GM23338 (cell line): ENCODE data around the gene BLM. TPM values are rescaled to one million over a fixed set of nuclear protein-coding genes. Genes with fewer than 3 reads are reported as not detected.
A peak's percentile ranks its signal among the peaks of the same experiment; 100 is the strongest.

Experiments used
- ATAC-seq: fragments of 200-7000 bp; cut with Tn5 transposase; 3 replicates; pipeline ENCODE4 v1.9.1; 2020
- DNase-seq: peaks from one replicate; pipeline ENCODE4 v3.0.0-alpha.2; 2015; ENCODE audit warnings: low spot score
- H2AFZ ChIP-seq: fragments of 200-600 bp; sonication (generic); 2 replicates; pipeline ENCODE4 v1.8.0; 2016; ENCODE audit warnings: antibody characterized with exemption, mild to moderate bottlenecking, moderate library complexity
- H3F3A ChIP-seq: fragments of 200-600 bp; sonication (generic); replicated peaks from 2 replicates; pipeline ENCODE4 v1.8.0; 2017; ENCODE audit warnings: antibody characterized with exemption, mixed run types, low read depth
- H3K27ac ChIP-seq: fragments of 200-600 bp; sonication (generic); 2 replicates; pipeline ENCODE4 v1.6.1; 2016; ENCODE audit warnings: low read depth
- H3K27me3 ChIP-seq: fragments of 200-600 bp; sonication (generic); 2 replicates; pipeline ENCODE4 v1.8.0; 2016; ENCODE audit warnings: mild to moderate bottlenecking, mixed run types, moderate library complexity; ENCODE audit not compliant: insufficient read depth
- H3K36me3 ChIP-seq: fragments of 200-600 bp; sonication (generic); 2 replicates; pipeline ENCODE4 v1.8.0; 2016; ENCODE audit warnings: mild to moderate bottlenecking; ENCODE audit not compliant: insufficient read depth
- H3K4me1 ChIP-seq: fragments of 200-600 bp; sonication (generic); 2 replicates; pipeline ENCODE4 v1.8.0; 2016; ENCODE audit warnings: mild to moderate bottlenecking, moderate library complexity; ENCODE audit not compliant: insufficient read depth
- H3K4me2 ChIP-seq: fragments of 200-600 bp; sonication (generic); 2 replicates; pipeline ENCODE4 v1.7.1; 2017; ENCODE audit warnings: mixed run types
- H3K4me3 ChIP-seq: fragments of 200-600 bp; sonication (generic); 2 replicates; pipeline ENCODE4 v1.6.1; 2016; ENCODE audit warnings: mixed run types
- H3K79me2 ChIP-seq: fragments of 200-600 bp; sonication (generic); replicated peaks from 2 replicates; pipeline ENCODE4 v1.8.0; 2017; ENCODE audit warnings: mild to moderate bottlenecking; ENCODE audit not compliant: insufficient read depth
- H3K9me2 ChIP-seq: fragments of 200-600 bp; sonication (generic); 2 replicates; pipeline ENCODE4 v1.8.0; 2017; ENCODE audit not compliant: insufficient read depth
- H4K20me1 ChIP-seq: fragments of 200-600 bp; sonication (generic); replicated peaks from 2 replicates; pipeline ENCODE4 v1.8.0; 2017; ENCODE audit warnings: mild to moderate bottlenecking; ENCODE audit not compliant: insufficient read depth
- H3K27ac Mint-ChIP-seq: 2 replicates; pipeline ENCODE4 v1.8.0; 2020; ENCODE audit warnings: inconsistent platforms, mild to moderate bottlenecking, moderate library complexity, mixed read lengths
- H3K27me3 Mint-ChIP-seq: 3 replicates; pipeline ENCODE4 v1.8.0; 2022; ENCODE audit warnings: low read depth, mild to moderate bottlenecking, moderate library complexity, mixed read lengths, inconsistent platforms; ENCODE audit not compliant: insufficient read depth, poor library complexity
- H3K36me3 Mint-ChIP-seq: 3 replicates; pipeline ENCODE4 v1.8.0; 2021; ENCODE audit warnings: low read depth, mild to moderate bottlenecking, inconsistent platforms, moderate library complexity, mixed read lengths
- H3K4me1 Mint-ChIP-seq: 3 replicates; pipeline ENCODE4 v1.8.0; 2020; ENCODE audit warnings: mild to moderate bottlenecking, inconsistent platforms, mixed read lengths
- H3K4me3 Mint-ChIP-seq: 3 replicates; pipeline ENCODE4 v1.8.0; 2021; ENCODE audit warnings: moderate library complexity, mild to moderate bottlenecking, inconsistent platforms, mixed read lengths
- H3K9me3 Mint-ChIP-seq: 3 replicates; pipeline ENCODE4 v1.8.0; 2020; ENCODE audit warnings: moderate library complexity, mild to moderate bottlenecking, inconsistent platforms, mixed read lengths
- CREB1 ChIP-seq: fragments of 250-450 bp; sonication (Bioruptor Pico); IDR thresholded peaks from 2 replicates; pipeline ENCODE4 v1.5.0; 2020; ENCODE audit warnings: low read depth, mild to moderate bottlenecking, moderate library complexity
- EZH2 ChIP-seq: fragments of 200-600 bp; sonication (generic); IDR thresholded peaks from one replicate; pipeline ENCODE4 v1.8.0; 2017; ENCODE audit warnings: antibody characterized with exemption, mild to moderate bottlenecking, low read depth; ENCODE audit not compliant: unreplicated experiment
- NANOG ChIP-seq: IDR thresholded peaks from 2 replicates; pipeline ENCODE4 v1.6.1; 2016; ENCODE audit warnings: antibody characterized with exemption, borderline replicate concordance
- POLR2AphosphoS5 ChIP-seq: IDR thresholded peaks from 2 replicates; pipeline ENCODE4 v1.6.1; 2016; ENCODE audit warnings: antibody characterized with exemption, low read depth
- STAT1 ChIP-seq: IDR thresholded peaks from one replicate; pipeline ENCODE4 v1.6.1; 2016; ENCODE audit warnings: antibody characterized with exemption; ENCODE audit not compliant: unreplicated experiment
- ZNF114 ChIP-seq: fragments of 250-450 bp; sonication (Bioruptor Pico); IDR thresholded peaks from 2 replicates; pipeline ENCODE4 v1.5.0; 2020; ENCODE audit warnings: mild to moderate bottlenecking, moderate library complexity
- ZNF331 ChIP-seq: fragments of 250-450 bp; sonication (Bioruptor Pico); IDR thresholded peaks from 2 replicates; pipeline ENCODE4 v1.5.0; 2020; ENCODE audit warnings: low read depth, mild to moderate bottlenecking, moderate library complexity
- polyA plus RNA-seq: library from polyadenylated mRNA; unstranded; fragments of >200 nt; fragmentation: Nextera tagmentation; extraction: Ambion mirVana; gene quantifications from 2 replicates; pipeline ENCODE4 v1.2.1, GENCODE V29; 2016
- total RNA-seq: library from RNA; depleted of rRNA; stranded (reverse); fragments of >200 nt; shearing (Covaris generic); gene quantifications from 2 replicates; pipeline ENCODE4 v1.2.3, GENCODE V29; 2014
- TF ChIP-seq, protein P1 (sequence below): IDR thresholded peaks from 2 replicates; pipeline ENCODE4 v1.6.1; 2016; ENCODE audit warnings: antibody characterized with exemption
- TF ChIP-seq, protein P2 (sequence below): fragments of 250-450 bp; sonication (Bioruptor Pico); IDR thresholded peaks from 2 replicates; pipeline ENCODE4 v1.5.0; 2020; ENCODE audit warnings: mild to moderate bottlenecking, moderate library complexity
- TF ChIP-seq, protein P3 (sequence below), 2 experiments: fragments of 200-600 bp in 1 of 2; sonication (generic) in 1 of 2; conservative IDR thresholded peaks; 2 replicates each; pipeline versions ENCODE4 v1.5.1 to v1.6.1; 2016 to 2017; ENCODE audit warnings: antibody characterized with exemption in 2 of 2, low read depth in 2 of 2, mild to moderate bottlenecking in 2 of 2, moderate library complexity in 1 of 2

BLM gene
- total and polyA plus RNA-seq, 2 experiments from 2014 or later: 43.1 to 43.3 TPM

DNA sequence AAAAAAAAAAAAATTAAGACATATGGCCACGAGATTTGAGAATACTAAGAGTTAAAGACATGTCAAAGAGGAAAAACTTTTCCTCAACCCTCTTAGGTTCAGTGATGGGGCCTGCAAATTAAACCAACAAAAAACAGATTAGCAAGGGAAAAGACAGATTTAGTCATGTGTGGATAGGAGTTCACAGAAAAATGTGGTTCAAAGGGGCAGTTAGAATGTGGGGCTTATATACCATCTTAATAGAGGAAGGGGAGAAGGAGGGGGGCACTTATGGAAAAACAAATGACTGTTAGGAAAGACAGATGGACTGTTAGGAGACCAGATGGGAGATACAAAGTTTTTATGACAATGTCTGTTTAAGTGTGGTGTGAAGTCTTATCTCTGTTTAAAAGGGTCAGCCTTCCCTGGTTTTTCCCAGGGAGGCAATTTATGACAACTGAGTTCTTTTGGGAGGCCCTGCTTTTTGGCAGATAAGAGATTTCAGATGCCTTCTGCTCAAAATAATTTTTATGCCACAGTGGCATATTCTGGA, 82.6 kb downstream of the BLM start:
- H3K36me3 ChIP-seq: peaks cover 16% of the 10 kb centered on the region
- Mint-ChIP-seq H3K36me3 (peaks cover 36% of the 10 kb centered on the region), H3K9me3 (no peaks in the 10 kb centered on the region), H3K27ac (no peak overlapping the region), H3K27me3 (no peaks in the 10 kb centered on the region), H3K4me3 (no peak overlapping the region), H3K4me1 (no peaks in the 10 kb centered on the region)
- TF ChIP-seq ZNF114 (no peak), NANOG (no peak)
- TF ChIP-seq, protein P1, sequence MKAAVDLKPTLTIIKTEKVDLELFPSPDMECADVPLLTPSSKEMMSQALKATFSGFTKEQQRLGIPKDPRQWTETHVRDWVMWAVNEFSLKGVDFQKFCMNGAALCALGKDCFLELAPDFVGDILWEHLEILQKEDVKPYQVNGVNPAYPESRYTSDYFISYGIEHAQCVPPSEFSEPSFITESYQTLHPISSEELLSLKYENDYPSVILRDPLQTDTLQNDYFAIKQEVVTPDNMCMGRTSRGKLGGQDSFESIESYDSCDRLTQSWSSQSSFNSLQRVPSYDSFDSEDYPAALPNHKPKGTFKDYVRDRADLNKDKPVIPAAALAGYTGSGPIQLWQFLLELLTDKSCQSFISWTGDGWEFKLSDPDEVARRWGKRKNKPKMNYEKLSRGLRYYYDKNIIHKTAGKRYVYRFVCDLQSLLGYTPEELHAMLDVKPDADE: no peak
- TF ChIP-seq, protein P2, sequence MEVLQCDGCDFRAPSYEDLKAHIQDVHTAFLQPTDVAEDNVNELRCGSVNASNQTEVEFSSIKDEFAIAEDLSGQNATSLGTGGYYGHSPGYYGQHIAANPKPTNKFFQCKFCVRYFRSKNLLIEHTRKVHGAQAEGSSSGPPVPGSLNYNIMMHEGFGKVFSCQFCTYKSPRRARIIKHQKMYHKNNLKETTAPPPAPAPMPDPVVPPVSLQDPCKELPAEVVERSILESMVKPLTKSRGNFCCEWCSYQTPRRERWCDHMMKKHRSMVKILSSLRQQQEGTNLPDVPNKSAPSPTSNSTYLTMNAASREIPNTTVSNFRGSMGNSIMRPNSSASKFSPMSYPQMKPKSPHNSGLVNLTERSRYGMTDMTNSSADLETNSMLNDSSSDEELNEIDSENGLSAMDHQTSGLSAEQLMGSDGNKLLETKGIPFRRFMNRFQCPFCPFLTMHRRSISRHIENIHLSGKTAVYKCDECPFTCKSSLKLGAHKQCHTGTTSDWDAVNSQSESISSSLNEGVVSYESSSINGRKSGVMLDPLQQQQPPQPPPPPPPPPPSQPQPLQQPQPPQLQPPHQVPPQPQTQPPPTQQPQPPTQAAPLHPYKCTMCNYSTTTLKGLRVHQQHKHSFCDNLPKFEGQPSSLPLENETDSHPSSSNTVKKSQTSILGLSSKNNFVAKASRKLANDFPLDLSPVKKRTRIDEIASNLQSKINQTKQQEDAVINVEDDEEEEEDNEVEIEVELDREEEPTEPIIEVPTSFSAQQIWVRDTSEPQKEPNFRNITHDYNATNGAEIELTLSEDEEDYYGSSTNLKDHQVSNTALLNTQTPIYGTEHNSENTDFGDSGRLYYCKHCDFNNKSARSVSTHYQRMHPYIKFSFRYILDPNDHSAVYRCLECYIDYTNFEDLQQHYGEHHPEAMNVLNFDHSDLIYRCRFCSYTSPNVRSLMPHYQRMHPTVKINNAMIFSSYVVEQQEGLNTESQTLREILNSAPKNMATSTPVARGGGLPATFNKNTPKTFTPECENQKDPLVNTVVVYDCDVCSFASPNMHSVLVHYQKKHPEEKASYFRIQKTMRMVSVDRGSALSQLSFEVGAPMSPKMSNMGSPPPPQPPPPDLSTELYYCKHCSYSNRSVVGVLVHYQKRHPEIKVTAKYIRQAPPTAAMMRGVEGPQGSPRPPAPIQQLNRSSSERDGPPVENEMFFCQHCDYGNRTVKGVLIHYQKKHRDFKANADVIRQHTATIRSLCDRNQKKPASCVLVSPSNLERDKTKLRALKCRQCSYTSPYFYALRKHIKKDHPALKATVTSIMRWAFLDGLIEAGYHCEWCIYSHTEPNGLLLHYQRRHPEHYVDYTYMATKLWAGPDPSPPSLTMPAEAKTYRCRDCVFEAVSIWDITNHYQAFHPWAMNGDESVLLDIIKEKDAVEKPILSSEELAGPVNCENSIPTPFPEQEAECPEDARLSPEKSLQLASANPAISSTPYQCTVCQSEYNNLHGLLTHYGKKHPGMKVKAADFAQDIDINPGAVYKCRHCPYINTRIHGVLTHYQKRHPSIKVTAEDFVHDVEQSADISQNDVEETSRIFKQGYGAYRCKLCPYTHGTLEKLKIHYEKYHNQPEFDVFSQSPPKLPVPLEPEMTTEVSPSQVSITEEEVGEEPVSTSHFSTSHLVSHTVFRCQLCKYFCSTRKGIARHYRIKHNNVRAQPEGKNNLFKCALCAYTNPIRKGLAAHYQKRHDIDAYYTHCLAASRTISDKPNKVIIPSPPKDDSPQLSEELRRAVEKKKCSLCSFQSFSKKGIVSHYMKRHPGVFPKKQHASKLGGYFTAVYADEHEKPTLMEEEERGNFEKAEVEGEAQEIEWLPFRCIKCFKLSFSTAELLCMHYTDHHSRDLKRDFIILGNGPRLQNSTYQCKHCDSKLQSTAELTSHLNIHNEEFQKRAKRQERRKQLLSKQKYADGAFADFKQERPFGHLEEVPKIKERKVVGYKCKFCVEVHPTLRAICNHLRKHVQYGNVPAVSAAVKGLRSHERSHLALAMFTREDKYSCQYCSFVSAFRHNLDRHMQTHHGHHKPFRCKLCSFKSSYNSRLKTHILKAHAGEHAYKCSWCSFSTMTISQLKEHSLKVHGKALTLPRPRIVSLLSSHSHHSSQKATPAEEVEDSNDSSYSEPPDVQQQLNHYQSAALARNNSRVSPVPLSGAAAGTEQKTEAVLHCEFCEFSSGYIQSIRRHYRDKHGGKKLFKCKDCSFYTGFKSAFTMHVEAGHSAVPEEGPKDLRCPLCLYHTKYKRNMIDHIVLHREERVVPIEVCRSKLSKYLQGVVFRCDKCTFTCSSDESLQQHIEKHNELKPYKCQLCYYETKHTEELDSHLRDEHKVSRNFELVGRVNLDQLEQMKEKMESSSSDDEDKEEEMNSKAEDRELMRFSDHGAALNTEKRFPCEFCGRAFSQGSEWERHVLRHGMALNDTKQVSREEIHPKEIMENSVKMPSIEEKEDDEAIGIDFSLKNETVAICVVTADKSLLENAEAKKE: no peak
- H3K27me3 ChIP-seq: no peaks in the 10 kb centered on the region
- no peak overlapping the region for H3K4me3 ChIP-seq
- H3K79me2 ChIP-seq: no peaks in the 10 kb centered on the region
- no peak for DNase-seq
- H2AFZ ChIP-seq: no peak overlapping the region
- ATAC-seq: no peak
- H3K4me2 ChIP-seq: no peak overlapping the region
- H3K4me1 ChIP-seq: no peaks in the 10 kb centered on the region
- H3K27ac ChIP-seq: no peak overlapping the region
- no peaks in the 10 kb centered on the region for H3F3A ChIP-seq
- H3K9me2 ChIP-seq: no peaks in the 10 kb centered on the region
- H4K20me1 ChIP-seq: no peaks in the 10 kb centered on the region

DNA sequence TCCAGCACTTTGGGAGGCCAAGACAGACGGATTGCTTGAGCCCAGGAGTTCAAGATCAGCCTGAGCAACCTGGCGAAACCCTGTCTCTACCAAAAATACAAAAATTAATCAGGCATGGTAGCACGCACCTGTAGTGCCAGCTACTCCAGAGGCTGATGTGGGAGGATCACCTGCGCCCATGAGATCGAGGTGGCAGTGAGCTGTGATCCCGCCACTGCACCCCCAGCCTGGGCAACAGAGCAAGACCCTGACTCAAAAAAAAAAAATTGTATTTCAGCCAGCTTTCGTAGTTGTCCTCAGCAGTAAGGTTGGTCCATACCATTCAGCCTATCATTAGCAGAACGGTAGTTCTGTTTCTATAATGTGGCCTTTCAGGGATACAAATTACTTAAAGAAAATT, 84.7 kb downstream of the BLM start:
- Histone ChIP-seq H4K20me1 (no peaks in the 10 kb centered on the region), H3K9me2 (no peaks in the 10 kb centered on the region), H3K4me2 (no peak overlapping the region), H2AFZ (no peak overlapping the region), H3K36me3 (peaks cover 11% of the 10 kb centered on the region), H3K79me2 (no peaks in the 10 kb centered on the region), H3F3A (no peaks in the 10 kb centered on the region), H3K27me3 (no peaks in the 10 kb centered on the region), H3K27ac (0 out of 2 replicates have a peak overlapping the region, but pooled peaks have one; percentile 34), H3K4me3 (no peak overlapping the region), H3K4me1 (no peaks in the 10 kb centered on the region)
- Mint-ChIP-seq H3K9me3 (no peaks in the 10 kb centered on the region; the same call in 2 of the 3 replicates), H3K4me1 (no peaks in the 10 kb centered on the region), H3K27me3 (no peaks in the 10 kb centered on the region), H3K36me3 (peaks cover 21% of the 10 kb centered on the region; the same call in 2 of the 3 replicates), H3K27ac (no peak overlapping the region), H3K4me3 (no peak overlapping the region)
- DNase-seq (no peak), ATAC-seq (no peak)
- no peak for TF ChIP-seq EZH2
- TF ChIP-seq ZNF331 (CRISPR knock-in tag): no peak
- TF ChIP-seq CREB1 (CRISPR knock-in tag): no peak
- no peak for TF ChIP-seq STAT1
- TF ChIP-seq POLR2AphosphoS5: no peak
- TF ChIP-seq, protein P3, sequence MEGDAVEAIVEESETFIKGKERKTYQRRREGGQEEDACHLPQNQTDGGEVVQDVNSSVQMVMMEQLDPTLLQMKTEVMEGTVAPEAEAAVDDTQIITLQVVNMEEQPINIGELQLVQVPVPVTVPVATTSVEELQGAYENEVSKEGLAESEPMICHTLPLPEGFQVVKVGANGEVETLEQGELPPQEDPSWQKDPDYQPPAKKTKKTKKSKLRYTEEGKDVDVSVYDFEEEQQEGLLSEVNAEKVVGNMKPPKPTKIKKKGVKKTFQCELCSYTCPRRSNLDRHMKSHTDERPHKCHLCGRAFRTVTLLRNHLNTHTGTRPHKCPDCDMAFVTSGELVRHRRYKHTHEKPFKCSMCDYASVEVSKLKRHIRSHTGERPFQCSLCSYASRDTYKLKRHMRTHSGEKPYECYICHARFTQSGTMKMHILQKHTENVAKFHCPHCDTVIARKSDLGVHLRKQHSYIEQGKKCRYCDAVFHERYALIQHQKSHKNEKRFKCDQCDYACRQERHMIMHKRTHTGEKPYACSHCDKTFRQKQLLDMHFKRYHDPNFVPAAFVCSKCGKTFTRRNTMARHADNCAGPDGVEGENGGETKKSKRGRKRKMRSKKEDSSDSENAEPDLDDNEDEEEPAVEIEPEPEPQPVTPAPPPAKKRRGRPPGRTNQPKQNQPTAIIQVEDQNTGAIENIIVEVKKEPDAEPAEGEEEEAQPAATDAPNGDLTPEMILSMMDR (conservative IDR thresholded peaks at IDR 0.05; ENCODE audit: low read depth in 2 of 2): no peak
